OCI-LY1 (cell line): ENCODE measurements around the gene KIAA2012.

Experiments used
- H2AFZ ChIP-seq: fragments of 200-600 bp; sonication (generic), shearing (Covaris generic); 2 replicates; pipeline ENCODE4 v1.6.0; 2014; ENCODE audit warnings: antibody characterized with exemption, mild to moderate bottlenecking, low read length
- H3F3A ChIP-seq: fragments of 200-600 bp; sonication (generic), shearing (Covaris generic); 2 replicates; pipeline ENCODE4 v1.6.0; 2014; ENCODE audit warnings: mild to moderate bottlenecking, antibody characterized with exemption, low read length, moderate library complexity; ENCODE audit not compliant: insufficient read depth
- H3K27ac ChIP-seq: fragments of 200-600 bp; sonication (generic); 2 replicates; pipeline ENCODE4 v1.5.1; 2014; ENCODE audit warnings: low read length, mixed run types, mild to moderate bottlenecking, low read depth; ENCODE audit not compliant: poor library complexity, severe bottlenecking
- H3K27me3 ChIP-seq: fragments of 200-600 bp; sonication (generic); 2 replicates; pipeline ENCODE4 v1.6.0; 2014; ENCODE audit warnings: antibody characterized with exemption, mild to moderate bottlenecking, low read length, moderate library complexity; ENCODE audit not compliant: insufficient read depth
- H3K36me3 ChIP-seq: fragments of 200-600 bp; sonication (generic); 2 replicates; pipeline ENCODE4 v1.6.1; 2014; ENCODE audit warnings: mild to moderate bottlenecking, antibody characterized with exemption, low read length, moderate library complexity, mixed read lengths; ENCODE audit not compliant: insufficient read depth
- H3K4me1 ChIP-seq: fragments of 200-600 bp; sonication (generic); 2 replicates; pipeline ENCODE4 v1.5.1; 2014; ENCODE audit warnings: mild to moderate bottlenecking, low read length, moderate library complexity; ENCODE audit not compliant: insufficient read depth, severe bottlenecking
- H3K4me2 ChIP-seq: fragments of 200-600 bp; sonication (generic), shearing (Covaris generic); 2 replicates; pipeline ENCODE4 v1.6.1; 2014; ENCODE audit warnings: low read length
- H3K4me3 ChIP-seq: fragments of 200-600 bp; sonication (generic); 2 replicates; pipeline ENCODE4 v1.5.1; 2014; ENCODE audit warnings: low read length, low read depth, mild to moderate bottlenecking, mixed read lengths; ENCODE audit not compliant: poor library complexity, severe bottlenecking
- H3K79me2 ChIP-seq: fragments of 200-600 bp; shearing (Covaris generic); 2 replicates; pipeline ENCODE4 v1.6.1; 2016; ENCODE audit warnings: mixed run types, low read length, mixed read lengths; ENCODE audit not compliant: insufficient read depth
- H3K9ac ChIP-seq: fragments of 200-600 bp; sonication (generic), shearing (Covaris generic); 2 replicates; pipeline ENCODE4 v1.6.1; 2014; ENCODE audit warnings: mild to moderate bottlenecking, low read length, mixed read lengths
- H3K9me2 ChIP-seq: fragments of 200-600 bp; sonication (generic), shearing (Covaris generic); 2 replicates; pipeline ENCODE4 v1.6.1; 2014; ENCODE audit warnings: low read depth, mild to moderate bottlenecking, low read length, mixed read lengths
- H3K9me3 ChIP-seq: fragments of 200-600 bp; shearing (Covaris generic); 2 replicates; pipeline ENCODE4 v1.6.1; 2014; ENCODE audit warnings: low read length, mixed read lengths
- H4K20me1 ChIP-seq: fragments of 200-600 bp; sonication (generic), shearing (Covaris generic); 2 replicates; pipeline ENCODE4 v1.6.0; 2016; ENCODE audit warnings: mild to moderate bottlenecking, low read length; ENCODE audit not compliant: insufficient read depth
- CTCF ChIP-seq: fragments of 200-600 bp; sonication (generic), shearing (Covaris generic); IDR thresholded peaks from 2 replicates; pipeline ENCODE4 v1.5.1; 2017; ENCODE audit warnings: mild to moderate bottlenecking, antibody characterized with exemption, low read length, moderate library complexity, mixed read lengths
- EZH2 ChIP-seq: fragments of 200-600 bp; sonication (generic), shearing (Covaris generic); IDR thresholded peaks from 2 replicates; pipeline ENCODE4 v1.8.0; 2017; ENCODE audit warnings: borderline replicate concordance, mixed run types, mild to moderate bottlenecking, antibody characterized with exemption, low read length, moderate library complexity, mixed read lengths

Gene KIAA2012

GRCh38 chr2:202118168-202118567 is 45.1 kb downstream of the KIAA2012 start:
- H3K27me3 ChIP-seq: no peaks in the 10 kb centered on the region; the same call in 1 of the 2 replicates
- no peaks in the 10 kb centered on the region for H3K4me1 ChIP-seq
- H3K4me2 ChIP-seq: no peak overlapping the region
- H2AFZ ChIP-seq: no peak overlapping the region
- no peak overlapping the region for H3K27ac ChIP-seq
- H3K79me2 ChIP-seq: no peaks in the 10 kb centered on the region
- H4K20me1 ChIP-seq: no peaks in the 10 kb centered on the region
- no peaks in the 10 kb centered on the region for H3K9me2 ChIP-seq
- H3K9ac ChIP-seq: no peak overlapping the region
- H3K4me3 ChIP-seq: no peak overlapping the region
- TF ChIP-seq EZH2: no peak
- no peak for TF ChIP-seq CTCF
- no peaks in the 10 kb centered on the region for H3F3A ChIP-seq
- no peaks in the 10 kb centered on the region for H3K36me3 ChIP-seq
- peaks cover 5% of the 10 kb centered on the region; the same call in 1 of the 2 replicates for H3K9me3 ChIP-seq

DNA sequence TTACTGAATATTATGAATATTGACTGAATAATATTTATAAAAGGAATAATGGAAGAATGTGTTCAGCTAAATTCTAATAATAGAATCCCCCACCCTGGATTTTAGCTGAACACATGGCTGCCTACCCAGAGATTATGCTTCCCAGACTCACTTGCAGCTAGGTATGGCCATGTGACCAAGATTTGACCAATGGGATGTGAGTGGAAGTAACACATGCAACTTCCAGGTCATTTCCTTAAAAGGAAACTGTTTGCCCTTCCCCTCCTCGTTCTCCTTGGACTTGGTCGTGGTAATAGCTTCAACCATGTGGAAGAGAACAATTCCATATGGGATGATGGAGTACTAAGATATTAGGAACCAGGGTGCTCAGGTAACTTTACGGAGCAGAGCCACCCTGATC is 47.8 kb downstream of the KIAA2012 start:
- no peak overlapping the region for H3K4me2 ChIP-seq
- H2AFZ ChIP-seq: no peak overlapping the region
- no peak overlapping the region for H3K27ac ChIP-seq
- no peaks in the 10 kb centered on the region for H4K20me1 ChIP-seq
- H3K4me1 ChIP-seq: no peaks in the 10 kb centered on the region
- H3F3A ChIP-seq: no peaks in the 10 kb centered on the region
- no peaks in the 10 kb centered on the region; the same call in 1 of the 2 replicates for H3K27me3 ChIP-seq
- H3K36me3 ChIP-seq: no peaks in the 10 kb centered on the region
- H3K4me3 ChIP-seq: no peak overlapping the region
- no peak overlapping the region for H3K9ac ChIP-seq
- H3K9me2 ChIP-seq: no peaks in the 10 kb centered on the region
- H3K79me2 ChIP-seq: no peaks in the 10 kb centered on the region
- no peak for TF ChIP-seq EZH2
- no peak for TF ChIP-seq CTCF
- H3K9me3 ChIP-seq: peaks cover 5% of the 10 kb centered on the region; the same call in 1 of the 2 replicates

GRCh38 chr2:202121532-202122162 is 48.6 kb downstream of the KIAA2012 start:
- Histone ChIP-seq H3K79me2 (no peaks in the 10 kb centered on the region), H3K27me3 (no peaks in the 10 kb centered on the region; the same call in 1 of the 2 replicates), H3K27ac (no peak overlapping the region), H3K9me3 (peaks cover 5% of the 10 kb centered on the region; the same call in 1 of the 2 replicates), H3K9me2 (no peaks in the 10 kb centered on the region), H3K36me3 (no peaks in the 10 kb centered on the region), H3K4me3 (no peak overlapping the region), H4K20me1 (no peaks in the 10 kb centered on the region), H3F3A (no peaks in the 10 kb centered on the region), H3K9ac (no peak overlapping the region), H3K4me1 (no peaks in the 10 kb centered on the region), H3K4me2 (no peak overlapping the region), H2AFZ (no peak overlapping the region)
- TF ChIP-seq CTCF (no peak), EZH2 (no peak)
